Kasumi-1 (cell line): ENCODE measurements around the gene HYAL3.
"Not testable (repeated sequence)": the region's sequence is repeated elsewhere in the genome, so short reads cannot be mapped to it uniquely, and the experiment has no call there.

Experiments used
- DNase-seq, 2 experiments: peaks; one replicate each; lab custom pipeline; 2025; lab: John Stamatoyannopoulos, UW

Gene HYAL3

DNA sequence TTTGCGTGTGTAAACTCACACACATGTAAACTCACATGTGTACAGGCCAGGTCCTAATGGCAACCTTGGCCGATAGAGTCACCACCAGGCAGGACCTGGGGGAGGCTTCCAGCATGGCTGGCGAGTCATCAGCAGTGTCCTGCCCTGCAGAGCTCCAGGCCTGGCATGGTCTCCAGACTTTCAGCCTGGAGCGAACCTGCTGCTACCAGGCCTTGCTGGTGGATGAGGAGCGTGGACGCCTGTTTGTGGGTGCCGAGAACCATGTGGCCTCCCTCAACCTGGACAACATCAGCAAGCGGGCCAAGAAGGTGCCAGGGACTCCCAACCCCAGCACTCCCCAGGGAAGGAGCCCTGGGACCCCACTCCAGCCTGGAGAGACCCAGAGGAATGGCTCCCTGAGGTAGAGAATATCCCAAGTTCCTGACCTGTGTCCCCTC, 29.2 kb downstream of the HYAL3 start:
- DNase-seq = no peak

DNA sequence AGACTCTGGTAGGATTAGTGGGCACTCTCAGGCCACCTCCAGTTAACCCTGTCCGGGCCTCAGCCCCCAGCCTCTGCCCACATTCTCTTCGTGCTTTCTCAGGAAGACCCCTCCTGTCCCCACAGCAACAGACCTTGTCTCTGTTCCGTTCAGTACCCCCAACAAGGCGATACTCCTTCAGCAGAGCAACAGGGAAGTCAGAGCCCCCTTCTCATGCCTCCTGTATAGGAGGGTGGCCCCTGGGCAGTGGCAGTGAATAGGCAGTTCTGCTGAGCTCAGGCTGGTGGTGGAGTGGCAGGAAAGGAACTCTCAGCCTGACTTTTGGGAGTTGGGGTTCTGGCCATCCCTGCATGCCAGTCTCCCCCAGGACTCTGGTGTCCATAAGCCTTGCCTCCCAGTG, 29.7 kb downstream of the HYAL3 start:
- DNase-seq = no peak

DNA sequence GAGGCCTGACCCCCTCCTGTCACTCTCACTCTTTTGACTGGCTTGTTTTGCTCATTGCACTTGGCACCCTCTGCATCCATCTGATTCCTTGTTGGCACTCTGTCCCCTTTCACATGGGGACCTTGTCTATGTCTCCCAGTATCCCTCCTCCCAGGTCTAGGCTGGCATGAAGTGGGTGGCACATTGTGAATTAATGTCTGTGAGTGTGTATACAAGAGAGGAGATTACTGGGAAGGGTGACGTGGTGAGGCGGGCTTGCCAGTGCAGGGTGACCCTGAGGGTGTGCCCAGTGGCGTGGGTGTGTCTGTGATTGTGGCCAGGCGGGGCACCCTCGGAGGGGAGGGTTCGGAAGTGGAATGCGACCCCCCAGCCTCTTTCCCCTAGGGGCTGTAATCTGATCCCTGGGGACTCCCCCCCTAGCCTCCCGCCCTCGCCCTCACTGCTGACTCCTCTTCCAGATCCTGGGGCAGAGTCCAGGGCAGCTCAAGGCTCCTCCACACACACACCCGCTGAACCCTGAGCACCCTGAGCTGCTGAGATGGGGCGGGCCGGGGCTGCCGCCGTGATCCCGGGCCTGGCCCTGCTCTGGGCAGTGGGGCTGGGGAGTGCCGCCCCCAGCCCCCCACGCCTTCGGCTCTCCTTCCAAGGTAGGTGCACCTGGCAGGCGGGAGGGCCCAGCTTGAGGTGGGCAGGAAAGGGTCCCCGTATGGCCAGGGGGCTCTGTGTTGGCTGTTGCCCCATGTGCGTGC, 30.3 kb downstream of the HYAL3 start, which contains the start of gene SEMA3B:
Gene SEMA3B (plus strand): TSS at position 445 of the 749 bp plus-strand sequence. CDS start 94 bp downstream, at position 539.
- no peak for DNase-seq

DNA sequence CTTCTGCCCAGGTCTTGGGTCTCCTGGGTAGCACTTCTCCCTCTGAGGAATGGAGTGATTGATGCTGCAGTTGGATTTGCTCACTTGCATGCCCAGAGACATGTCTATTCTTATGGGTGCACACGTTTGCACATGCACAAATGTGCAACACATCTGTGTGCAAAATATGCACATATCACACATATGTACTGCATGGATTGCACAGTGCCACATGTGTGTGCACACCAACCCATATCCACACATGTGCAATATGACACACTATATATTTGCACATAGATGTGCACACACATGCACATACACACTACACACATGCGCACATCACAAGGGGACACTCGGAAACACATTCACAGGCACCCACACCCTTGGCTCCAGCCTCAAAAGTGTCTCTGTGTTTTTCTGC, 30.9 kb downstream of the HYAL3 start:
- DNase-seq = no peak

DNA sequence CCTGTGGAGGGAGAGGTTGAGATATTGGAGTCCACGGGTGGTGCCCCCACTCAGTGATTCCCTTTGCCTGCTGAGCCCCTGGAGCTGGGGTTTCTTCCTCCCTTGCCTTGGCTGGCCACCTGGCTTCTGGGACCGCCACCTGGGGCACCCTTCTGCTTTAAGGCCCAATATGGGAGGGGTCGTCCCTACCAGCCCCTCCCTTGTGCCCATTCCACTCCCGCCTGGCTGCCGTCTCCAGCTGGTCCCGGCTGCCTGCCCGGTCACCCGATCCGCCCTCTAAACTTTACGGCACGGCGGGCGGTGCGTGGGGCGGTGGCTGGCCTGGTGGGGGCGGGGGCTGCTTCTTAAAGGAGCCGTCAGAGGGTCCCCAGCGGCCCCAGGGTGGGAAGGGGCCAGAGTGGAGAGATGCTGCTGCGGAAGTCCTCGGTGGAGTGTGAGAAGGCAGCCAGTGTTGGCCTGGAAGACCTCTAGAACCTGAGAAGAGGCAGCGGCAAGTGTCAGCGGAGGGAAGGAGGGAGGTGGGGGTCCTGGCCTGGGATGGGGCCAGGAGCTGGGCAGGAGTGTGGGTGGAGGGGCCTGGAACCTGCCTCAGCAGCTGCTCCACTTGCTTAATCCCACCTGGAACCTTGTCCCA, 31.8 kb downstream of the HYAL3 start:
- no peak for DNase-seq

DNA sequence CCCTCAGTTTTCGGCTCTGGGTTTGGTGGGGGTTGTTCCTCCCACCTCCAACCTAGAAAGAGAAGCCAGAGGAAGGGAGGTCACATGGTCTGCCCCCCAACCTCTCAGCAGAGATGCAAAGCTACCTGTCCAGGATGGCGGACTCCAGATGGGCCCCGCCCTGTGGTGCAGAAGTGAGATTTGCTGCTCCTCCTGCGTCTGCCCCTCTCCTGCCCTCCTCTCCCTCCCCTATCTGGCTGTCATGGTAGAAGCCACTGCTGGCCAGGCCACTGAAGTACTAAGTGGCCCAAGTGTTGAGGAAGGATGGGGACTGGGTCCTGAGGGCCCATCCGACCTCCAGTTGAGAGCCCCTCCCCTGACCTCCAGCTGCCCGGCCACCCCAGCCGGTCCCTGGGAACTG, 32.4 kb downstream of the HYAL3 start:
- DNase-seq = no peak

DNA sequence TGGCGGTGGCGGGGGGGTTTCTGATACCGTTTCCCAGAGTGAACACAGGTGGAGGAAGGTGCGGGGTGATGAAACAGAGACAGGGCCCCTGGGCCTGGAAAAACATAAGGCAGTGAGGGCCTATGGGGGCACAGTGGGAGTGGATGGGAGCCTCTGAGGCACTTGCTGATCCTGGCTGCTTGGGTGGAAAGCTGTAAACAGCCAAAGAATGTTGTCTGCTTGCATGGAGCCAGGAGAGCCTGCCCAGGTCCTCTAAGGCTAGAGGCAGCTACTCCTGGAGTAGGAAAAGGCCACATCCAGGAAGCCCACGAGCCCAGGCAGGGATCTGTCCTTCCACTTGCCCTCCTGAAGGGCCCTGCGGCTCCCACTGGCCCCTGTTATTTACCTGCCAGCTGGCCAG, 33.2 kb downstream of the HYAL3 start:
- DNase-seq = no peak

DNA sequence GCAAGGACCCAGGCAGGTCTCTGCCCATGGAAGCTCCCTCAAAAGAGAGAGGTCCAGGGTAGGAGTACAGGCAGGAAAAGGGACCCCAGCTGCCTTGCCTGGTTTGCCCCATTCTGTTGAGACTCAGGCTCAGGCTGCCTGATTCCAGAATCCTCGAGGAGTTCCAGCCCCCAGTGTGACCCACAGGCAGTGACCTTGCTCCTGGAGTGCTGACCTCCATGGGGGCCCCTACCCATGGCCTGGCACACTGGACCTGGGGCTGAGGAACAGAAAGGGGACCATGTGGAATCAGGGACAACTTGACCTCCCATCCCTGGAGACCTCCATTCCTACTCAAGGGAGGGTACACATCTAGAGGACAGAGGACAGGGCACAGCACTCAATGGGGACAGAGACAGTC, 33.6 kb downstream of the HYAL3 start:
- no peak for DNase-seq

DNA sequence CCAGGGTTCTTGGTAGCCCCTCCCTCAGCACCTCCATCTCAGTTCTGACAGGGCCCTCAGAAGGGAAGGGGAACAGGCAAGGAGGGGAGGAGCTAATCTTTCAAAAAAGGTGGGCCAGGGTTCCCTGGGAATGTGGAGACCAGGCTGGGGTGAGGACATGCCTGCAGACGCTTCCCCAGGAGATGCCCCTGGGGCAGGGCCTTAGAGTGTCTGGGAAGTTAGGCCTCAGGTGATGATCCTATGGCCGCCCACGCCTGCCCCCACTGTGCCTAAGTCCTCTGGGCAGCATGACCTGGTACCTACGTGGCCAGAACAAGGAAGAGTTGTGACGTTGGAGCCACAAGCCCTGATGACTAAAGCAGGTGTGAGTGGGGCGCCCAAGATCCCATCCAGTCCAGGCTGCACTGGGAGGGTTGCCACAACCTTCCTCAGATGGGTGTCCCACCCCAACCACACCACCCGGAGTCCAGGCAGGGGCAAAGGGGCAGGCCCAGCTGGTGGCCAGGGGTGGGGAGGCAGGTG, 34.2 kb downstream of the HYAL3 start:
- DNase-seq = no peak

DNA sequence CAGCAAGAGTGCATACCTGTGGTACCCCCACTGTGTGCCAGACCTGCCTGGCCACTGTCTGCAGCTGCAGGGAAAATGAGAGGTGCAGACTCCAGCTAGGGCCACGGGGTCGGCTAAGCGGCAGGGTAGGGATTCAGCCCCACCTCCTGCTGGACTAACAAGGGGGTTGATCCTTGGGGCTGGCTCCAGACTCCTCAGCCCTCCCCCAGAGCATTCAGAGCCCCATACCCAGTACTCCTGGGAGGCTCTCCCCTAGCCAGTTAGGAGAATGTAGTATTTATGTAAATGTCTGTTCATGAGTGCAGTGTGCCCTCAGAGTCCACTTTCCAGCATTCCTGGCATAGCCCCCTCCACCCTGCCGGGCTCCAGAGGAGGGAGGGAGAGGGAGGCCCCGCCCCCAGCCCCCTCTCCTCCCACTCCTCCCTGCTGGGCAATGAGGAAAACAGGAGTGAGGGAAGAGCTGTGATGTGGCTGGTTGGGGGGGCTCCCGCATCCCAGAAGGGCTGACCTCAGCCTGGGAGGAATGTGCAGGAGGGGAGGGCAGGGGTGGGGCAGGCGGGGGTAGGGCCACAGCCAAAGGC, 34.7 kb downstream of the HYAL3 start:
- DNase-seq = no peak

DNA sequence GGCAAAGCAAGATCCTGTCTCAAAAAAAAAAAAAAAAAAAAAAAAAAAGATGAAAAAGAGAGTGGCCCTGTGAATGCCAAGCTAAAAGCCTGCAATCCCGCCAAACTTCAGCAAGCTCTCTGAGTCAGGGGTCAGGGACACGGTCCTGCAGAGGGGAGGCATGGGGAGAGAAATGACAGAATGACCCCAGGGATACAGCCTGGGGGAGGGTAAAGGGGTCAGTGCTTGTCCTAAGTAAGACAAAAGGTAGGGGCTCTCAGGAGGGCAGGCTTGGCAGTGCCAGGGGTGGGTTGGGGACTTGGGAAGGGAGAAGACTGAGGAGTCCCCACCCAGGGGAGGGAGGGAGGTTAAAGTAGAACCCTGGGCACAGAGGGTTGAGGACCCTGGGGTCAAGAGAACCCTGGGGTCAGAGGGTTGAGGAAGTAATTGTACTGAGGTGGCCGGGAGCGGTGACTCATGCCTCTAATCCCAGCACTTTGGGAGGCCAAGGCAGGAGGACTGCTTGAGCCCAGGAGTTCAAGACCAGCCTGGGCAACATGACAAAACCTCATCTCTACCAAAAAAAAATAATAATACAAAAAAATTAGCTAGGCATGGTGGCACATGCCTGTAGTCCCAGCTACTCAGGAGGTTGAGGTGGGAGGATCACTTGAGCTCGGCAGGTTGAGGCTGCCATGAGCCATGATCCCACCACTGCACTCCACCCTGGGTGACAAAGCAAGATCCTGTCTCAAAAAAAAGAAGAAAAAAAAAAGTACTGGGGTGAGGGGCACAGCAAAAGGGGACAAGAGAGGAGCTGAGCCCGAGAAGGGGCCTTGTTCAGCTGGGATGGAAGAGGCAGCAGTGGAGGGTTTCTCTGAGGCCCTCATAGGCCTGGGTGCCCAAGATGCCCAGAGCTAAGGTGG, 35.5 kb downstream of the HYAL3 start:
- DNase-seq = no peak

DNA sequence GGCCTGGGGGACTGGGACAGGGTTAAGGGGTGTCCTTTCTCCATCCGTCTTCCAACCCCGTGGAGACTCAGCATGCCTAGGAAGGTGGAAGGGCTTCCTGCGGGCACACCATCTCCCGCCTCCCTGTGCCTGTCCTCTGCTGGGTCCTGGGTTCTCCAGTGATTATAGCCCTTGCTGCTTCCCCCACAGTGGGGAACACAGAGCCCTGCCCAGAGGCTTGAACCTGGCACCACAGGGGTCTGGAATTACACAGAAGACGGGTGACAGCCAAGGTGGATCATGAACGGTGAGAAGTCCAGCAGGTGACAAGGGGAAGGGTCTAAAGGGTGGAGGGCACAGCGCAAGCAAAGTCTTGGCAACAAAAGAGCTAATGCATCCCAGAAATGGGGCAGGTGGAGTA, 36.4 kb downstream of the HYAL3 start:
- DNase-seq = no peak

DNA sequence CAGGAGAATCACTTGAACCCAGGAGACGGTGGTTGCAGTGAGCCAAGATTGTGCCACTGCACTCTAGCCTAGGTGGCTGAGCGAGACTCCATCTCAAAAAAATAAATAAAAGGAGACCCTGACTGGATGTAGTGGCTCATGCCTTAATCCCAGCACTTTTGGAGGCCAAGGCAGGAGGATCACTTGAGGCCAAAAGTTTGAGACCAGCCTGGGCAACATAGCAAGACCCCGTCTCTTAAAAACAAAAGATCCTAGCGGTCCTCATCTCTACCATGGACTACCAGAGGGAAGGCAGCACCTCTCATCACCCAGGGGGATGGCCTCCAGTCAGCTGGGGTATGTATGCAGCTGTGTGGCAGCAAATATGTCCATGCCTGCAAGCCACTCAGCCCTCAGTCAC, 37.0 kb downstream of the HYAL3 start:
- not testable (repeated sequence) for DNase-seq

DNA sequence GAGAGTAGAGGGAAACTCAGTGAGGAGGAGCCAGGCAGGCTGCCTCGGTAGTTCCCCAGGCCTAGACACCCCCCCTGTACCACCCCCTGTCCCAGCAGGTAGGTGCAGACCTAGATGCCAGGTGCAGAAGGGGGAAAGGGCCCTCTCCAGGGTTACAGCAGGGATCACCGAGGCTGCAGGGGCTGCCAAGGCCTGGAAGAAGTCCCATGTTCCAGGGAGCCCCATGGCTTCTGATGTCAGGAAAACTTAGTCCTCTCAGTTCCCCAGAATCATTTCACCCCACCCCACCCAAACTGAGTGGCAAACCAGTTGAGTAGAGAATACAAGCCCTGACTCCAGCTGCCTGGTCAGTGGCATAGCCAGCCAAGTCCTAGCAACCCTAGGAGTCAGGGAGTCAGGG, 37.7 kb downstream of the HYAL3 start:
- no peak for DNase-seq

DNA sequence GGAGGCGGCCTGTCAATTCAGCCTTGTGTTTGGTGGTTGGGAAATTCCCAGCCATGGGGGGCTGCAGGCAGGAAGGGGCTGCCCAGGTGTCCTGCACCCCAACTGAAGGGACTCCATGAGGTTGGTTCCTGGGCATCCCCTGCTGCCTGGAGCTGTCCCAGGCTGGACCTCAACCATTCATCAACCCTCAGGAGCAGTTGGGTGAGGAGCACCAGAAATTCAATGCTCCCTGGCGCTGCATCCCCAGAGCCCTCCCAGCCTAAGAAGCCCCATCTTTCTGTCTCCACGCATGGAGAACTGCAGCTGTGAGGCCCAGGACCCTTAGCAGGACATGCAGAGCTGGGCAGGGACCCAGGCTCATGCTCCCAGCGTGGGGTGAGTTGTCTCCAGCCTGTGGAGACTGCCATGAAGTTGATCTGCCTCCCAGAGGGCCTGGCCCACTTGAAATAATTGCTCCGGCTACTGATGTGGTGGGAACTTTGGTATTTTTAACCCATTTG, 38.2 kb downstream of the HYAL3 start:
- no peak for DNase-seq

DNA sequence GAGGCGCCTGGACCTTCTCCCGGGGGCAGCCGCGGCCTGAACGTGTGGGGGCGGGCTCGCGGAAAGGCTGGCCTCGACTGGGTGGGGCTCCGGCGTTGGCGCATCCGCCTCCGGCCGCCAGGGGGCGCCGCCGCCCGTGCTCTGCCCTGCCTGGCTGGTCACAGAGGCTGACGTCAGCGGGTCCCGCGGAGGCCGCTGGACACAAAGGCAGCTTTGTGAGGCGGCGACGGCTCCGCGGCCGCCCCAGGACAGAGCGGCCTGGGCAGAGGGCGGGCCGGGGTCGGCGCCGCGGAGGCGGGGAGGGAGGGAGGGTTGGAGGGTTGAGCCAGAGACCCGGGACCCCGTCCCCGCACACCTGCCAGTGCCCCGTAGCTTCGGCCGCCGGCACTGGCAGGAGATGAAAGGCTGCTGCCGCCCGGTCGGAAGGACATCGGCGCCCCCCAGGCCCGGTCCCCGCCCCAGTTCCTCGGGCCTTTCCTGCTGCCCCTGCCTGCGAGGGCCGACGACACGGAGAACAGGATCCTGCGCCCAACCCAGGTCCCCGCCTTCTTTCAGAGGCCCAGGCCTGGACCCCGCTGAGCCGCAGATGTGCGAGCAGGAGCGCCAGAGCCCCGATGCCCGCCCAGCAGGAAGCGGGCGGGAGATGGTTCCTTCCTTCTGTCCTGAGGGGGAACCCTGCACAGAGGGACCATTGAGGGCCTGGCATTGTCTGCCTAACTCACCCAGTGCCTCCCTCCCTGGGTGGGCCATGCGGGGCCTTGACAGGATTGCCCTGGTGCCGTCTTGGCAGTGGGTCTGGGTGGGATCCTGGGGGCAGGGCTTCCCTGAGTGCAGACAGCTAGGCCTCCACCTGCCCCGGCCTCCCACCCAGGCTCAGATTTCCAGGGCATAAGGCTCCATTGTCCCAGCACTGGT, 38.9 kb downstream of the HYAL3 start:
- peak; percentile 71 to 78 for DNase-seq

DNA sequence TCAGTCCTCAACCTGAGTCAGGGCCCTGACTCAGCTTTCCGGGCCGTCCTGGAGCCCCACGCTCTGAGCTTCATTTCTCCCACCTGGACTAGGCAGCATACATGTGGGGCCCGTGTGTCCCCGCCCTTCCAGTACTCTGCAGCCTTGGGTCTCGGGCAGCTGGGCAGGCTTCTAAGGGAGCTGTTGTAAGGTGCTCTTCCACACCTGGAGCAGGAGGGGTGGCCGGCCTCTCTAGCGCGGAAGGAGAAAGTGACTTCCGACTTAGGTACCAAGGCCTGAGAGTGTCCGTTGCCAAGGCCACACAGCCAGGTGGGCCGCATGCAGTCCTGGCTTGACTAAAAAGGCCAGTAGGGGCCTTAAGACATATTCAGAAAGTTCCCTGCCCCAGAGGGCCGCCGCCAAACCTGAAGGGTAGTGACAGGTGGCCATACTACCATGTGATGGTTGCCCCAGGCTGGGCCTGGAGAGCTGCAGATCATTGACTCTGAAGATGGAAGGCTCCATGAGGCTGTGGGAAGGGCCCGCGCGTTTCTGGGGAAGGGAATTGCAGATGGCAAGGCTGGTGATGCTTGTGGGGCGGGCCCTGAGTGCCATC, 39.7 kb downstream of the HYAL3 start:
- no peak for DNase-seq

DNA sequence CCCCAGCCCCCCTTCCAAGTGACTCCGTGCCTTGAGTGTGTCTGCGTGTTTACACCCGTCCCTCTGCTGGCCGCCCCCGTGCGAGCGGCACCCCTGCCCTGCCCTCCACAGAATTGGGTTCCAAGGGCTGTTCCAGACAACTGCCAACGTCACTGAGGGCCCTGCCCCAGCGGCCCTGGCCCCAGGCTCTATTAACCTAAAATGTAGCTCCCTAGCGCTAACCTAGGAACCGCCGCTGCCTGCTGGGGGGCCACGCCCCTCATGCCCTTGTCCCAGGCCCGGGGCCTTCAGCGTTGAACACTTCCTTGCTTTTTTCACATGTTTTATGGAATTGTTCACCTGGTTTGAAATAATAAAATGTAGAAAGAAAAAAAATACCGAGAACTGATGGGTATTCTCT, 40.2 kb downstream of the HYAL3 start:
- DNase-seq = no peak

DNA sequence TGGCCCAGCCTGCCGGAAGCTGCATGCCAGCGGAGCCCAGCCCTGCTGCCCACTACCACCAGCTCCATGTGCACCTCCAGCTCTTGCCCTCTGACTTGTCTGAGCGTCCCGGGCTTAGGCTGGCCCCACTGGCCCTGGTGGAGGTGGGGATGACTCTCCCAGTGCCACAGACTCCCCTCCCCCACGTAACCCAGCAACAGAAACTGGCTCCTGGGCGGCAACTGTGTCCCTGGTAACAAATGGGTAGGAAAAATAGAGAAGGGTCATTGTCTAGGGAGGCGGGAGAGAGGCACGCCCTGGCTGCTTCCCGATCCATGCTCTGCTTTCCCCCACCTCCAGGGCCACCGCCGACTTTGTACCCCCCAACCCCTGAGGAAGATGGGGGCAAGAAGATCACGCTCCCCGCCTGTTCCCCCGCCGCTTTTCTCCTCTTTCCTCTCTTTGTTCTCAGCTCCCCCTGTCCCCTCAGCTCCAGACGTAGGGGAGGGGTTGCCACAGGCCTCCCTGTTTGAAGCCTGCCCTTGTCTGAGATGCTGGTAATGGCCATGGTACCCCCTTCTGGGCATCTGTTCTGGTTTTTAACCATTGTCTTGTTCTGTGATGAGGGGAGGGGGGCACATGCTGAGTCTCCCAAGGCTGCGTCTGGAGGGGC, 41.0 kb downstream of the HYAL3 start:
- DNase-seq = no peak
